HCT116 (cell line): ENCODE measurements around the gene MED13L.

Experiments
- CEBPB ChIP-seq: IDR thresholded peaks from 2 replicates; pipeline ENCODE4 v1.6.1; 2012; ENCODE audit warnings: low read depth
- CTCF ChIP-seq, 3 experiments: fragments of 200-600 bp in 1 of 3; sonication (generic) in 1 of 3; IDR thresholded peaks in 2 of 3; conservative IDR thresholded peaks in 1 of 3; 2 replicates each; pipeline ENCODE4 v1.5.1; 2012 to 2017; ENCODE audit warnings: low read depth in 2 of 3, low read length in 2 of 3, antibody characterized with exemption in 1 of 3, borderline replicate concordance in 1 of 3, control low read depth in 1 of 3, mild to moderate bottlenecking in 1 of 3, mixed read lengths in 1 of 3, mixed run types in 1 of 3, moderate library complexity in 1 of 3; ENCODE audit not compliant: insufficient read depth in 1 of 3
- POLR2A ChIP-seq: IDR thresholded peaks from 2 replicates; pipeline ENCODE4 v1.7.0; 2011; ENCODE audit warnings: borderline replicate concordance; ENCODE audit not compliant: insufficient read depth, insufficient read length; ENCODE audit errors: extremely low read depth
- POLR2AphosphoS5 ChIP-seq: IDR thresholded peaks from 2 replicates; pipeline ENCODE4 v1.6.1; 2011; ENCODE audit warnings: mild to moderate bottlenecking, low read depth, low read length, moderate library complexity
- ZFX ChIP-seq: fragments of 450-650 bp; IDR thresholded peaks from 2 replicates; pipeline ENCODE4 v1.6.1; 2017

GRCh38 chr12:115962216-115962615, 315.3 kb downstream of the MED13L start:
- TF ChIP-seq CTCF (IDR thresholded peaks at IDR 0.05 in 2 of 3, conservative IDR thresholded peaks at IDR 0.05 in 1 of 3; ENCODE audit: borderline replicate concordance in 1 of 3, insufficient read depth in 1 of 3, low read depth in 2 of 3, low read length in 2 of 3) (no peak), POLR2AphosphoS5 (no peak), POLR2A (no peak), ZFX (no peak), CEBPB (no peak)
